PFSK-1 (cell line): ENCODE data around the gene ZNF354B.

ENCODE experiments used
- FOXP2 ChIP-seq: optimal IDR thresholded peaks from 2 replicates; pipeline ENCODE3; 2011; ENCODE audit warnings: borderline replicate concordance, control low read depth, inconsistent platforms; ENCODE audit not compliant: insufficient read depth; ENCODE audit errors: extremely low read length, extremely low read depth
- POLR2AphosphoS5 ChIP-seq: IDR thresholded peaks from 2 replicates; pipeline ENCODE4 v1.6.1; 2012; ENCODE audit warnings: low read depth, mild to moderate bottlenecking, control low read depth, low read length, moderate library complexity
- REST ChIP-seq, 2 experiments: IDR thresholded peaks; 2 replicates each; pipeline versions ENCODE4 v1.6.1 to v1.8.0; 2011 to 2012; ENCODE audit warnings: low read depth in 2 of 2, low read length in 2 of 2, control low read depth in 1 of 2, inconsistent platforms in 1 of 2, mild to moderate bottlenecking in 1 of 2, moderate library complexity in 1 of 2; ENCODE audit not compliant: insufficient read depth in 1 of 2
- SIN3A ChIP-seq: IDR thresholded peaks from 2 replicates; pipeline ENCODE4 v1.6.1; 2012; ENCODE audit warnings: mild to moderate bottlenecking, low read length, moderate library complexity, borderline replicate concordance; ENCODE audit not compliant: insufficient read depth
- TAF1 ChIP-seq: IDR thresholded peaks from 2 replicates; pipeline ENCODE4 v1.6.1; 2012; ENCODE audit warnings: low read length, control low read depth, borderline replicate concordance; ENCODE audit not compliant: insufficient read depth

GRCh38 chr5:178866946-178867345 lies 7.2 kb downstream of the ZNF354B start:
- no peak for TF ChIP-seq TAF1
- no peak for TF ChIP-seq POLR2AphosphoS5
- no peak for TF ChIP-seq REST (IDR thresholded peaks at IDR 0.05; ENCODE audit: insufficient read depth in 1 of 2, low read depth in 2 of 2, low read length in 2 of 2)
- no peak for TF ChIP-seq SIN3A
- TF ChIP-seq FOXP2, result no peak
